AG09319 (cell line): ENCODE measurements around the gene WNT9A.

Experiments used
- DNase-seq: peaks from one replicate; pipeline ENCODE4 v3.0.0-alpha.2; 2010; ENCODE audit warnings: low read depth; ENCODE audit errors: extremely low read depth
- CTCF ChIP-seq: IDR thresholded peaks from 2 replicates; pipeline ENCODE4 v1.5.1; 2011; ENCODE audit warnings: low read depth, mild to moderate bottlenecking, inconsistent platforms, low read length, moderate library complexity

WNT9A gene

GRCh38 chr1:227938276-227938675 is 9.5 kb downstream of the WNT9A start:
- no peak for TF ChIP-seq CTCF
- no peak for DNase-seq

GRCh38 chr1:227937838-227938145 is 9.9 kb downstream of the WNT9A start:
- TF ChIP-seq CTCF = no peak
- DNase-seq = no peak

- no peak for DNase-seq
- TF ChIP-seq CTCF = no peak
These were observed 10.5 kb downstream of the WNT9A start for GRCh38 chr1:227937031-227937837.

GRCh38 chr1:227935826-227936225 is 11.9 kb downstream of the WNT9A start:
- no peak for DNase-seq
- TF ChIP-seq CTCF = no peak

- TF ChIP-seq CTCF = no peak
- DNase-seq = no peak
These were observed 13.0 kb downstream of the WNT9A start for GRCh38 chr1:227934476-227935313.

- no peak for DNase-seq
These were observed 17.8 kb downstream of the WNT9A start for GRCh38 chr1:227929751-227930472.

More at GRCh38 chr1:227929751-227930472, 17.8 kb downstream of the WNT9A start:
- no peak for TF ChIP-seq CTCF
